HCT116 (cell line): Measurements from ENCODE around the gene ZNF683. TPM values are rescaled to one million over a fixed set of nuclear protein-coding genes. Genes with fewer than 3 reads are reported as not detected.

Experiments used
- ATAC-seq: fragments of 200-7000 bp; cut with Tn5 transposase; 2 replicates; pipeline ENCODE4 v1.9.1; 2020; ENCODE audit warnings: mild to moderate bottlenecking, moderate library complexity
- BruUV-seq: library from RNA; stranded (reverse); fragments of 400-500 nt; replicated peaks from 2 replicates; lab custom pipeline; 2021; lab: Mats Ljungman, UMichigan
- CTCF ChIA-PET: fragments of 300-600 bp; sonication (Branson Sonifier 250); formaldehyde crosslinking; loops from one replicate; lab custom pipeline; 2021; ENCODE audit warnings: antibody characterized with exemption; lab: Charles Lee
- POLR2A ChIA-PET: fragments of 300-600, 350-600 bp; sonication (Branson Sonifier 250); formaldehyde crosslinking; loops from one replicate; lab custom pipeline; 2021; ENCODE audit warnings: antibody characterized with exemption; lab: Charles Lee
- RAD21 ChIA-PET, 2 experiments: fragments of 300-600 bp; sonication (Branson Sonifier 250); formaldehyde crosslinking; loops; one replicate each; lab custom pipeline; 2023; ENCODE audit warnings: low total read pairs in 2 of 2; ENCODE audit not compliant: uncharacterized antibody in 2 of 2, unreplicated experiment in 2 of 2, low non-redundant PET in 1 of 2; lab: Charles Lee
- DNase-seq: peaks from one replicate; pipeline ENCODE4 v3.0.0-alpha.2; 2010; ENCODE audit warnings: low read depth, low spot score
- H2AFZ ChIP-seq: fragments of 200-600 bp; shearing (Covaris generic), sonication (generic); 2 replicates; pipeline ENCODE4 v1.6.1; 2017; ENCODE audit warnings: low read depth, mixed run types, mixed read lengths, antibody characterized with exemption, low read length; ENCODE audit not compliant: poor library complexity, severe bottlenecking
- H3K27ac ChIP-seq: 2 replicates; pipeline ENCODE4 v1.5.1; 2012; ENCODE audit warnings: low read depth, low read length
- H3K27me3 ChIP-seq: fragments of 200-600 bp; sonication (generic); 2 replicates; pipeline ENCODE4 v1.6.1; 2016; ENCODE audit warnings: mixed run types, low read length, mixed read lengths; ENCODE audit not compliant: insufficient read depth
- H3K36me3 ChIP-seq, 2 experiments: fragments of 200-500 bp in 1 of 2; fragments of 200-600 bp in 1 of 2; sonication (Bioruptor generic) in 1 of 2; sonication (generic) in 1 of 2; 2 replicates each; pipeline versions ENCODE4 v1.5.1 to v1.6.1; 2014 to 2016; ENCODE audit warnings: low read length in 2 of 2, inconsistent platforms in 1 of 2, mixed read lengths in 1 of 2, mixed run types in 1 of 2; ENCODE audit not compliant: insufficient read depth in 2 of 2, control insufficient read depth in 1 of 2
- H3K4me1 ChIP-seq, 2 experiments: fragments of 200-600 bp in 1 of 2; sonication (generic) in 1 of 2; 2 replicates each; pipeline versions ENCODE4 v1.5.1 to v1.6.1; 2012 to 2017; ENCODE audit warnings: low read length in 2 of 2, inconsistent platforms in 1 of 2, mild to moderate bottlenecking in 1 of 2, mixed read lengths in 1 of 2, mixed run types in 1 of 2, moderate library complexity in 1 of 2; ENCODE audit not compliant: insufficient read depth in 2 of 2, control insufficient read depth in 1 of 2
- H3K4me2 ChIP-seq: fragments of 200-600 bp; sonication (generic); 2 replicates; pipeline ENCODE4 v1.6.1; 2017; ENCODE audit warnings: mixed run types, low read length, mixed read lengths
- H3K4me3 ChIP-seq, 2 experiments: fragments of 200-600 bp in 1 of 2; sonication (generic) in 1 of 2; replicated peaks in 1 of 2; 2 replicates each; pipeline ENCODE4 v1.5.1; 2011 to 2016; ENCODE audit warnings: low read length in 2 of 2, control low read depth in 1 of 2, low read depth in 1 of 2, mild to moderate bottlenecking in 1 of 2, mixed read lengths in 1 of 2, mixed run types in 1 of 2
- H3K79me2 ChIP-seq: fragments of 200-600 bp; sonication (generic); 2 replicates; pipeline ENCODE4 v1.6.1; 2017; ENCODE audit warnings: mild to moderate bottlenecking, mixed run types, low read length, moderate library complexity, mixed read lengths; ENCODE audit not compliant: insufficient read depth
- H3K9ac ChIP-seq: fragments of 200-600 bp; sonication (generic); 2 replicates; pipeline ENCODE4 v1.6.1; 2016; ENCODE audit warnings: low read length, mixed read lengths
- H3K9me2 ChIP-seq: fragments of 200-600 bp; sonication (generic), shearing (Covaris generic); 2 replicates; pipeline ENCODE4 v1.6.1; 2017; ENCODE audit warnings: mixed run types, mild to moderate bottlenecking, moderate library complexity; ENCODE audit not compliant: insufficient read depth
- H3K9me3 ChIP-seq, 2 experiments: fragments of 200-500 bp in 1 of 2; fragments of 200-600 bp in 1 of 2; sonication (Bioruptor generic) in 1 of 2; sonication (generic) in 1 of 2; 2 replicates each; pipeline ENCODE4 v1.6.1; 2014 to 2017; ENCODE audit warnings: low read length in 2 of 2, mixed read lengths in 2 of 2, inconsistent platforms in 1 of 2, low read depth in 1 of 2, mild to moderate bottlenecking in 1 of 2, mixed run types in 1 of 2, moderate library complexity in 1 of 2; ENCODE audit not compliant: control insufficient read depth in 1 of 2, insufficient read depth in 1 of 2
- H4K20me1 ChIP-seq: fragments of 200-600 bp; sonication (generic), shearing (Covaris generic); 2 replicates; pipeline ENCODE4 v1.6.1; 2017; ENCODE audit warnings: mixed run types, mild to moderate bottlenecking, moderate library complexity; ENCODE audit not compliant: insufficient read depth
- CBX3 ChIP-seq: IDR thresholded peaks from 2 replicates; pipeline ENCODE4 v1.6.1; 2012; ENCODE audit warnings: low read depth
- CEBPB ChIP-seq: IDR thresholded peaks from 2 replicates; pipeline ENCODE4 v1.6.1; 2012; ENCODE audit warnings: low read depth
- EZH2phosphoT487 ChIP-seq: fragments of 200-600 bp; IDR thresholded peaks from 2 replicates; pipeline ENCODE4 v1.6.1; 2018; ENCODE audit warnings: antibody characterized with exemption, borderline replicate concordance
- FOSL1 ChIP-seq: IDR thresholded peaks from 2 replicates; pipeline ENCODE4 v1.6.1; 2012; ENCODE audit warnings: low read depth
- JUND ChIP-seq: IDR thresholded peaks from 2 replicates; pipeline ENCODE4 v1.6.1; 2012
- POLR2AphosphoS5 ChIP-seq: IDR thresholded peaks from 2 replicates; pipeline ENCODE4 v1.6.1; 2011; ENCODE audit warnings: mild to moderate bottlenecking, low read depth, low read length, moderate library complexity
- SP1 ChIP-seq: IDR thresholded peaks from 2 replicates; pipeline ENCODE4 v1.6.1; 2012; ENCODE audit warnings: low read depth
- SRF ChIP-seq: IDR thresholded peaks from 2 replicates; pipeline ENCODE4 v1.6.1; 2012; ENCODE audit warnings: low read depth
- TCF7L2 ChIP-seq: IDR thresholded peaks from 2 replicates; pipeline ENCODE4 v1.7.0; 2011; ENCODE audit warnings: borderline replicate concordance, inconsistent platforms; ENCODE audit not compliant: insufficient read depth, insufficient read length; ENCODE audit errors: extremely low read depth
- intact Hi-C: fragments of 100-400 bp; cut with micrococcal nuclease; formaldehyde crosslinking; loops from 2 replicates; pipeline ENCODE4 v1.10.0; 2022
- total RNA-seq: library from RNA; stranded (reverse); gene quantifications from one replicate; pipeline ENCODE4 v1.2.1, GENCODE V29; 2021; ENCODE audit not compliant: unreplicated experiment
- TF ChIP-seq, protein P1 (sequence below): IDR thresholded peaks from 2 replicates; pipeline ENCODE4 v1.6.1; 2012; ENCODE audit warnings: low read depth

ZNF683 gene
- total RNA-seq, 1 experiment from 2014 or later, result not detected

DNA sequence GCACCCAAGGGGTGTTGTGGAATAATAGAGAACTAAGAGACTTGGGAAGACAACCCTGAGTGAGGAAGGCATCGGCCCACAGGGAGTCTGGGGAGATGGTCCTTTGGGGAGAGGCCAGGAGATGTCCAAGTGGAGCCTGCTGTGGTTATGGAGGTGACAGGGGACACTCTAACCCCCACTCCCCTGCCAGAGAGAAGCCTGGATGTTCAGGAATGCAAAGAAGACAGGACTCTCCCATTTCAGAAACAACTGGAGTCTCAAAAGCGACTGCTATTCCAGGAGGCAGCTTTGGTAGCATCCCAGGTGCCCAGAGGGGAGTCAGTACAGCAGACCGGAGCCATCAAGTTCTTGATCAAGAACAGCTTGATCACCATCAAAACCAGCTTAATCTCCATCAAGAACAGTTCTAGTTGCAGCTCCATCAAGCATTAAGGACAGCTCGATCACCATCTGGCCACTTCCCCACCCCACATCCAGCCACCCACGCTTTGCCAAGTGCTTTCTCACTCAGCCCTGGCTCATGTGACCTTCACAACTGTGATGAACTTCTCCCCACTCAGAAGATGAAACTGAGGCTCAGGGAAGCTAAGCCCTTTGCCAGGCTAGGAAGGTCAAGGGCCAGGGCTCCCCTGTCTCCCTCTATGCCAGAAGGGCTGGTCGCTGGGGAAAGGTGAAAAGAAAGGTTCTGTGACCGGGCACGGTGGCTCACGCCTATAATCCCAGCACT lies 54.0 kb downstream of the ZNF683 start:
- Histone ChIP-seq H3K27me3 (no peaks in the 10 kb centered on the region; the same call in 1 of the 2 replicates), H3K9me2 (no peaks in the 10 kb centered on the region), H3K4me3 (no peak overlapping the region), H3K36me3 (peaks cover 0 to 4% of the 10 kb centered on the region in 2 experiments; a peak in 1 of 4 replicates), H3K9me3 (no peaks in the 10 kb centered on the region)
- BruUV-seq, result no TSS peak
- POLR2A ChIA-PET, result no interaction called here
- no peak for DNase-seq
- TF ChIP-seq CEBPB (no peak), EZH2phosphoT487 (no peak), SP1 (no peak), FOSL1 (no peak), POLR2AphosphoS5 (no peak), CBX3 (no peak), JUND (no peak), SRF (no peak), TCF7L2 (no peak)
- TF ChIP-seq, protein P1, sequence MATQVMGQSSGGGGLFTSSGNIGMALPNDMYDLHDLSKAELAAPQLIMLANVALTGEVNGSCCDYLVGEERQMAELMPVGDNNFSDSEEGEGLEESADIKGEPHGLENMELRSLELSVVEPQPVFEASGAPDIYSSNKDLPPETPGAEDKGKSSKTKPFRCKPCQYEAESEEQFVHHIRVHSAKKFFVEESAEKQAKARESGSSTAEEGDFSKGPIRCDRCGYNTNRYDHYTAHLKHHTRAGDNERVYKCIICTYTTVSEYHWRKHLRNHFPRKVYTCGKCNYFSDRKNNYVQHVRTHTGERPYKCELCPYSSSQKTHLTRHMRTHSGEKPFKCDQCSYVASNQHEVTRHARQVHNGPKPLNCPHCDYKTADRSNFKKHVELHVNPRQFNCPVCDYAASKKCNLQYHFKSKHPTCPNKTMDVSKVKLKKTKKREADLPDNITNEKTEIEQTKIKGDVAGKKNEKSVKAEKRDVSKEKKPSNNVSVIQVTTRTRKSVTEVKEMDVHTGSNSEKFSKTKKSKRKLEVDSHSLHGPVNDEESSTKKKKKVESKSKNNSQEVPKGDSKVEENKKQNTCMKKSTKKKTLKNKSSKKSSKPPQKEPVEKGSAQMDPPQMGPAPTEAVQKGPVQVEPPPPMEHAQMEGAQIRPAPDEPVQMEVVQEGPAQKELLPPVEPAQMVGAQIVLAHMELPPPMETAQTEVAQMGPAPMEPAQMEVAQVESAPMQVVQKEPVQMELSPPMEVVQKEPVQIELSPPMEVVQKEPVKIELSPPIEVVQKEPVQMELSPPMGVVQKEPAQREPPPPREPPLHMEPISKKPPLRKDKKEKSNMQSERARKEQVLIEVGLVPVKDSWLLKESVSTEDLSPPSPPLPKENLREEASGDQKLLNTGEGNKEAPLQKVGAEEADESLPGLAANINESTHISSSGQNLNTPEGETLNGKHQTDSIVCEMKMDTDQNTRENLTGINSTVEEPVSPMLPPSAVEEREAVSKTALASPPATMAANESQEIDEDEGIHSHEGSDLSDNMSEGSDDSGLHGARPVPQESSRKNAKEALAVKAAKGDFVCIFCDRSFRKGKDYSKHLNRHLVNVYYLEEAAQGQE, result no peak
- TF ChIP-seq, all 23 proteins: peak for 0
- ChIA-PET RAD21 (no interaction called here), CTCF (interaction anchor here (2.0 kb wide), 1 partner anchor 33 kb away, joined by 6 read pairs; no protein-coding TSS in a partner anchor)
- Histone ChIP-seq H2AFZ (no peak overlapping the region), H3K4me1 (peaks cover 5 to 16% of the 10 kb centered on the region in 2 experiments; a peak in 3 of 4 replicates), H3K9ac (no peak overlapping the region), H4K20me1 (no peaks in the 10 kb centered on the region), H3K79me2 (no peaks in the 10 kb centered on the region), H3K27ac (no peak overlapping the region), H3K4me2 (no peak overlapping the region)
- ATAC-seq, result no peak
- intact Hi-C loops, result no loop called here
